Heart left ventricle (tissue), 16 donors: ENCODE results near the gene XPR1. TPM values are rescaled to one million over a fixed set of nuclear protein-coding genes. Genes with fewer than 3 reads are reported as not detected.
A peak's percentile ranks its signal among the peaks of the same experiment; 100 is the strongest.

Experiments
- ATAC-seq, 4 donors: fragments of 200-7000 bp; cut with Tn5 transposase; one replicate each; pipeline ENCODE4 v1.9.1; 2020 to 2022; ENCODE audit warnings: moderate library complexity in 4 of 4, mild to moderate bottlenecking in 3 of 4, moderate number of reproducible peaks in 1 of 4
- DNase-seq, 5 donors: peaks; one replicate each; pipeline ENCODE4 v3.0.0-alpha.2; 2020
- H3K27ac ChIP-seq, 12 donors: fragments of 200-600 bp; sonication (generic) in 4 of 12; one replicate each; pipeline versions ENCODE4 v1.5.0 to v1.8.0; 2016 to 2022; ENCODE audit warnings: mild to moderate bottlenecking in 2 of 12
- H3K27me3 ChIP-seq, 9 donors: fragments of 200-600 bp; sonication (generic) in 2 of 9; one replicate each; pipeline versions ENCODE4 v1.5.1 to v1.8.0; 2016 to 2022; ENCODE audit warnings: mild to moderate bottlenecking in 3 of 9
- H3K36me3 ChIP-seq, 9 donors: fragments of 200-600 bp; sonication (generic) in 2 of 9; one replicate each; pipeline versions ENCODE4 v1.5.0 to v1.8.0; 2018 to 2022; ENCODE audit warnings: mild to moderate bottlenecking in 2 of 9
- H3K4me1 ChIP-seq, 12 donors: fragments of 200-600 bp; sonication (generic) in 4 of 12; one replicate each; pipeline versions ENCODE4 v1.5.0 to v1.8.0; 2016 to 2022; ENCODE audit warnings: mild to moderate bottlenecking in 3 of 12
- H3K4me3 ChIP-seq, 12 donors: fragments of 200-600 bp; sonication (generic) in 4 of 12; one replicate each; pipeline versions ENCODE4 v1.5.0 to v1.8.0; 2017 to 2022; ENCODE audit warnings: mild to moderate bottlenecking in 9 of 12, moderate library complexity in 4 of 12
- H3K9me3 ChIP-seq, 12 donors: fragments of 200-600 bp; sonication (generic) in 4 of 12; one replicate each; pipeline versions ENCODE4 v1.5.0 to v1.8.0; 2016 to 2022; ENCODE audit warnings: mild to moderate bottlenecking in 1 of 12
- POLR2A ChIP-seq, 2 donors: fragments of 450-650 bp; IDR thresholded peaks; one replicate each; pipeline ENCODE4 v1.6.1; 2017; ENCODE audit warnings: antibody characterized with exemption in 2 of 2, mild to moderate bottlenecking in 2 of 2, moderate library complexity in 2 of 2
- WGBS, 4 donors: extraction: QIAGEN DNeasy Blood & Tissue Kit in 2 of 4; methylation state at CpG; one replicate each; pipeline versions ENCODE4 v1.1.5 to v1.1.7; 2013 to 2018; 5-methylcytosine and 5-hydroxymethylcytosine counted together
- intact Hi-C, 10 donors: fragments of 100-400 bp; cut with DNase I; formaldehyde crosslinking; loops; one replicate each; pipeline versions ENCODE4 v1.11.1 to v1.14.2; 2022
- polyA plus RNA-seq, 2 donors: library from polyadenylated mRNA; stranded (reverse); fragments of 200-250 nt; gene quantifications; one replicate each; pipeline ENCODE4 v1.2.3, GENCODE V29; 2013
- total RNA-seq, 9 donors: library from RNA; depleted of rRNA in 2 of 9; stranded (reverse); fragments of >200 nt in 2 of 9; fragmentation: NEBNext Ultra II Directional in 3 of 9; extraction: Animal tissue kit (Norgen Biotek cat#: 25700) in 3 of 9; gene quantifications; one replicate each; pipeline versions ENCODE4 v1.1.0 to v1.2.4, GENCODE V29; 2016 to 2023
- TF ChIP-seq, protein P1 (sequence below), 12 donors: fragments of 200-600 bp; sonication (generic) in 4 of 12; IDR thresholded peaks; one replicate each; pipeline versions ENCODE4 v1.5.0 to v1.8.0; 2018 to 2022; ENCODE audit warnings: antibody characterized with exemption in 12 of 12, mild to moderate bottlenecking in 5 of 12
- donor health status: ischemic (EF 13 %, LVEDD 7.1; RV severe dilation, severe dysfunction).
- donor health status: healthy with polysubstance abuse.
- donor health status: DM: no; HTN: yes; CAD: no.
- donor health status: DM: no; HTN: no; CAD: no.
- donor health status: ischemic (EF 25% LVEDD 6.9; RV normal size, moderate dysfunction).
- donor health status: ischemic (EF 25% LVEDD 5.7; RV mildly dilated, moderate dysfunction).
- donor health status: healthy.
- donor health status: DM: yes; HTN: yes; CAD: no.
- donor health status: ischemic (EF 35%, LVEDD 5.7; RV mildly dilated, moderate dysfunction).
- donor health status: nonischemic (EF 11% LVEDD 7.7; RV severe dilation, severe dysfunction).
- donor health status: DM: yes; HTN: yes; CAD: no.
- donor health status: PGD.
- donor health status: ischemic (EF 29% LVEDD 5.4; RV normal size, mild dysfunction).
- donor health status: nonischemic (EF 23%, LVEDD 6.1; RV moderate dilation, normal function).

Gene XPR1
- total and polyA plus RNA-seq, 11 donors: 18.6 to 163 (median 59.8) TPM

DNA sequence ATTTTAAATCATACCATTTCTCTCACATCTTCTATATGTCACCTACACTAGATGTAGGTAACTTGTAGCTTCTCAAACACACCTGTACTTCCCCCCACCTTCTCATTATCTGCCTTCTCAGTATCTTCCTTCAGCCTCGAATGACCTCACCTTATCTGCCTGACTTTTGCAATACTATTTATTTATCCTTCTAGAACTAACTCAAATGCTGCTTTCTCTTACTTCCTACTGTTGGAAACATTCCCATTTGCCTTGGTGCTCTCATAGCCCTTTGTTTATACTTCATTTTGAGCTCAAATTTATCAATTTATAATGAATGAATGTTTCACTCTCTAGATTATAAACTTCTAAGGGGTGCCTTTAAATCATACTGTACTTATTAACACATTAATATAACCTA is 230.5 kb downstream of the XPR1 start:
- H3K27me3 ChIP-seq: no peaks in the 10 kb centered on the region
- no peak for TF ChIP-seq POLR2A (IDR thresholded peaks at IDR 0.05)
- TF ChIP-seq, protein P1, sequence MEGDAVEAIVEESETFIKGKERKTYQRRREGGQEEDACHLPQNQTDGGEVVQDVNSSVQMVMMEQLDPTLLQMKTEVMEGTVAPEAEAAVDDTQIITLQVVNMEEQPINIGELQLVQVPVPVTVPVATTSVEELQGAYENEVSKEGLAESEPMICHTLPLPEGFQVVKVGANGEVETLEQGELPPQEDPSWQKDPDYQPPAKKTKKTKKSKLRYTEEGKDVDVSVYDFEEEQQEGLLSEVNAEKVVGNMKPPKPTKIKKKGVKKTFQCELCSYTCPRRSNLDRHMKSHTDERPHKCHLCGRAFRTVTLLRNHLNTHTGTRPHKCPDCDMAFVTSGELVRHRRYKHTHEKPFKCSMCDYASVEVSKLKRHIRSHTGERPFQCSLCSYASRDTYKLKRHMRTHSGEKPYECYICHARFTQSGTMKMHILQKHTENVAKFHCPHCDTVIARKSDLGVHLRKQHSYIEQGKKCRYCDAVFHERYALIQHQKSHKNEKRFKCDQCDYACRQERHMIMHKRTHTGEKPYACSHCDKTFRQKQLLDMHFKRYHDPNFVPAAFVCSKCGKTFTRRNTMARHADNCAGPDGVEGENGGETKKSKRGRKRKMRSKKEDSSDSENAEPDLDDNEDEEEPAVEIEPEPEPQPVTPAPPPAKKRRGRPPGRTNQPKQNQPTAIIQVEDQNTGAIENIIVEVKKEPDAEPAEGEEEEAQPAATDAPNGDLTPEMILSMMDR (IDR thresholded peaks at IDR 0.05): no peak
- peaks cover 0 to 21% (median 0%) of the 10 kb centered on the region in 12 donors for H3K4me1 ChIP-seq
- H3K9me3 ChIP-seq: no peaks in the 10 kb centered on the region
- peaks cover 0 to 38% (median 29%) of the 10 kb centered on the region in 9 donors for H3K36me3 ChIP-seq
- no peak overlapping the region for H3K27ac ChIP-seq
- intact Hi-C loops: loop anchor here (5.0 kb wide), 5 partner anchors 230 to 345 kb away; partner anchors contain the start of gene XPR1 (in 8 of the 10)
- ATAC-seq (no peak), DNase-seq (no peak)
- no peak overlapping the region for H3K4me3 ChIP-seq
- 30 to 47% (median 32%) methylated on average over 1 of the region's 1 CpG for WGBS, 4 donors

DNA sequence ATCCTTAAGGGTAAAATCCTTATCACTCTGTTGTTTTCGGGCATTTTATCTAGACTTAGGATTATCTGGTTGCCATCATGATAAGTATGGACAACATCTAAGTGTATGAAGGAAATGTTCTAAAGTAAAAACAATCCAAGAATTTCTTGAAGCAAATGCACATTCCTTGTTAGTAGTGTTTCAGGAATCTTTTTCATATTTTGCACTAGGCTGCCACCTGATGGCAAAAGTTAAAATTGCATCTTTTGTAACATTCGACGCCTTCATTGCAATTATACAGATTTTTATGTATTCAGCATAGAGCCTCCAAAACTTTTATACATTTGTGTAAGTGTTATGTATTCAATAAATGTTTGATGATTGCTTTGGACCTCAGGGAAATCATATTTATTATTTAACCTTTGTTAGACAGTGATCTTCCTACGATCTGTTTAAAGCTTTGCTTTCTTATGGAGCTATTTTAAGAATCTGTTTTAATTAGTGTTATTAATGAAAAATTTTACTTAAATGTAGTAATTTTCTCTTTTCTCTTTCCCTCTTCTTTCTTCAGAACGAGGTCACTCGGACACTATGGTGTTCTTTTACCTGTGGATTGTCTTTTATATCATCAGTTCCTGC is 231.4 kb downstream of the XPR1 start:
- Histone ChIP-seq H3K36me3 (peaks cover 0 to 36% (median 29%) of the 10 kb centered on the region in 9 donors), H3K4me1 (peaks cover 0 to 16% (median 0%) of the 10 kb centered on the region in 12 donors), H3K27me3 (no peaks in the 10 kb centered on the region), H3K27ac (peak overlapping the region in 1 of 12 donors; percentile 32), H3K9me3 (no peaks in the 10 kb centered on the region), H3K4me3 (no peak overlapping the region)
- WGBS, 4 donors: 27 to 35% (median 29%) methylated on average over 6 of the region's 6 CpGs
- intact Hi-C loops: loop anchor here (5.0 kb wide), 5 partner anchors 231 to 346 kb away; partner anchors contain the start of gene XPR1 (in 8 of the 10)
- ATAC-seq (peak in 2 of 4 donors; percentile 34 to 39), DNase-seq (no peak)
- TF ChIP-seq, protein P1 (IDR thresholded peaks at IDR 0.05): peak; percentile 67 to 83 (median 80)
- TF ChIP-seq POLR2A (IDR thresholded peaks at IDR 0.05): no peak

DNA sequence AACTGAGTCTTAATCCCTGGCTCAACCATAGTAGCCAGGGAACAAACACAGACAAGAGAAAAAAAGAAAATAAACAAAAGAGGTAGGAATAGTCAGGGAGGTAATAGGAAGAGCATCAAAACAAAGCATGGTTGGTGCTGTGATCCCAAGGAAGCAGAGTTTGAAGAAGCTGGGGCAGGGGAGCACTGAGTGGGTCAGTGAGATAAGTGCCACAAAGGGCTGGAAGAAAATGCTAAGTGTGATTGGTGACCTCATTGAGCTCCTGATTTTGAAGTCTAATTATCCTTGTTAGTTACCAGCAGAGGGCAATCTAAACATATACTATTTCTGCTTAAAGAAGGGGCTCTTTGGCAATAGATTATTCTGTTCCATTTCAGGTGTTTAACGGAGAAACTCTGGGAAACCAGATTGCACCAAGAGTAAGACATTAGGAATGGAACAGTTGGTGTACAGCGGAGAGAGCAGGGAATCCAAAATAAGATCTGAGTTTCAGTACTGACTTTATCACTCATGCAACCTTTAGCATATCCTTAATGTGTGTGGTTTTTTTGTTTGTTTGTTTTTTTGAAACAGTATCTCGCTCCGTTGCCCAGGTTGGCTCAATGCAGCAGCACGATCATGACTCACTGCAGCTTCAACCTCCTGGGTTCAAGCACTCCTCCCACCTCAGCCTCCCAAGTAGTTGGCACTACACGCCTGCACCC is 250.1 kb downstream of the XPR1 start:
- DNase-seq: no peak
- H3K36me3 ChIP-seq: peaks cover 0 to 86% (median 26%) of the 10 kb centered on the region in 9 donors
- H3K27ac ChIP-seq: peak overlapping the region in 1 of 12 donors; percentile 33
- no peaks in the 10 kb centered on the region for H3K27me3 ChIP-seq
- H3K9me3 ChIP-seq: no peaks in the 10 kb centered on the region
- no peak for TF ChIP-seq POLR2A (IDR thresholded peaks at IDR 0.05)
- TF ChIP-seq, protein P1 (IDR thresholded peaks at IDR 0.05): peak in 11 of 12 donors; percentile 28 to 63 (median 47)
- no peak overlapping the region for H3K4me3 ChIP-seq
- H3K4me1 ChIP-seq: peaks cover 0 to 8% (median 0%) of the 10 kb centered on the region in 12 donors
- intact Hi-C loops: loop anchor here (2.0 to 10.0 kb wide), 9 partner anchors 123 to 543 kb away; partner anchors contain the start of genes MR1 (in 2 of the 10) and IER5 (in 1 of the 10)
- ATAC-seq: peak in 3 of 4 donors; percentile 45 to 69 (median 55)
- 64 to 74% (median 68%) methylated on average over 6 of the region's 6 CpGs for WGBS, 4 donors
